ENCODE results near the gene IMPG2.

DNA sequence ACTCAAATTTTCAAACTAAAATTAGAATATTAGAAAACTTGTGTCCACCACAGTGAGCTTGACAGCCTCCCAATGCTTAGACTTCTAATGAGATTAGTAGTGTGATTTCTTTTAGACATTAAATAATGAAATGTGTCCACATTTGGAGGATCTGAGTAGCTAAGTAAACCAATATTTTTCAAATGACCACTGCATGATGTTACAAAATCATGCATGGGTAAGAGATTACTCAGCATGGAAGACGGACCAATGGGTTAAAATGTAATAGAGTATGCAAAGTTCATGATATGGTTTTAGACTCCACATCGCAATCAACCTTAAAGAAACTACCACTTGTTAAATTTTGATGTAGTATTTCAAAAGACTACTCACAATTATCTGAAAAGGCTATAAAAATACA is 130.6 kb downstream of the IMPG2 start:
- TF ChIP-seq, protein P1, sequence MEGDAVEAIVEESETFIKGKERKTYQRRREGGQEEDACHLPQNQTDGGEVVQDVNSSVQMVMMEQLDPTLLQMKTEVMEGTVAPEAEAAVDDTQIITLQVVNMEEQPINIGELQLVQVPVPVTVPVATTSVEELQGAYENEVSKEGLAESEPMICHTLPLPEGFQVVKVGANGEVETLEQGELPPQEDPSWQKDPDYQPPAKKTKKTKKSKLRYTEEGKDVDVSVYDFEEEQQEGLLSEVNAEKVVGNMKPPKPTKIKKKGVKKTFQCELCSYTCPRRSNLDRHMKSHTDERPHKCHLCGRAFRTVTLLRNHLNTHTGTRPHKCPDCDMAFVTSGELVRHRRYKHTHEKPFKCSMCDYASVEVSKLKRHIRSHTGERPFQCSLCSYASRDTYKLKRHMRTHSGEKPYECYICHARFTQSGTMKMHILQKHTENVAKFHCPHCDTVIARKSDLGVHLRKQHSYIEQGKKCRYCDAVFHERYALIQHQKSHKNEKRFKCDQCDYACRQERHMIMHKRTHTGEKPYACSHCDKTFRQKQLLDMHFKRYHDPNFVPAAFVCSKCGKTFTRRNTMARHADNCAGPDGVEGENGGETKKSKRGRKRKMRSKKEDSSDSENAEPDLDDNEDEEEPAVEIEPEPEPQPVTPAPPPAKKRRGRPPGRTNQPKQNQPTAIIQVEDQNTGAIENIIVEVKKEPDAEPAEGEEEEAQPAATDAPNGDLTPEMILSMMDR (IDR thresholded peaks at IDR 0.05), result no peak
- no peak for TF ChIP-seq POLR2A (IDR thresholded peaks at IDR 0.05)

Data from uterus (tissue), 2 donors.